ENCODE measurements around the gene TRIO.

- no peak for TF ChIP-seq EZH2 (IDR thresholded peaks at IDR 0.05; ENCODE audit: borderline replicate concordance, low read depth, low read length, poor library complexity, severe bottlenecking)
- TF ChIP-seq CTCF (conservative IDR thresholded peaks at IDR 0.05; ENCODE audit: low read depth, low read length) = no peak
These were observed 176.0 kb downstream of the TRIO start for GRCh38 chr5:14319102-14319501.

All from A673 (cell line).